Keratinocyte (primary cell): ENCODE data around the gene ADGRL3. TPM values are rescaled to one million over a fixed set of nuclear protein-coding genes. Genes with fewer than 3 reads are reported as not detected.
"Not testable (repeated sequence)": the region's sequence is repeated elsewhere in the genome, so short reads cannot be mapped to it uniquely, and the experiment has no call there.

Experiments
- DNase-seq: peaks from one replicate; pipeline ENCODE4 v3.0.0-alpha.2; 2011; ENCODE audit warnings: low read depth, missing footprints, low spot score
- FAIRE-seq: peaks from 2 replicates; lab custom pipeline; 2011; peaks lifted over from hg19 to GRCh38; lab: Jason Lieb, UNC
- H2AFZ ChIP-seq: 2 replicates; pipeline ENCODE4 v1.6.0; 2012; ENCODE audit warnings: low read length, control low read depth, inconsistent platforms; ENCODE audit not compliant: control insufficient read depth
- H3K27ac ChIP-seq: 2 replicates; pipeline ENCODE4 v1.5.1; 2011; ENCODE audit warnings: low read length; ENCODE audit not compliant: control insufficient read depth, insufficient read depth
- H3K27me3 ChIP-seq: 3 replicates; pipeline ENCODE4 v1.6.0; 2011; ENCODE audit warnings: low read length; ENCODE audit not compliant: control insufficient read depth, insufficient read depth; ENCODE audit errors: extremely low read depth
- H3K36me3 ChIP-seq, 2 experiments: 2 replicates in 1 of 2; 3 replicates in 1 of 2; pipeline ENCODE4 v1.5.1; 2011; ENCODE audit warnings: low read length in 2 of 2, mild to moderate bottlenecking in 1 of 2; ENCODE audit not compliant: control insufficient read depth in 2 of 2, insufficient read depth in 2 of 2; ENCODE audit errors: extremely low read depth in 1 of 2
- H3K4me1 ChIP-seq: 3 replicates; pipeline ENCODE4 v1.5.1; 2011; ENCODE audit warnings: low read length; ENCODE audit not compliant: control insufficient read depth, insufficient read depth; ENCODE audit errors: extremely low read depth
- H3K4me2 ChIP-seq: 3 replicates; pipeline ENCODE4 v1.6.0; 2011; ENCODE audit warnings: low read depth, low read length; ENCODE audit not compliant: control insufficient read depth, insufficient read depth; ENCODE audit errors: extremely low read depth
- H3K4me3 ChIP-seq, 3 experiments: fragments of 200-600 bp in 1 of 3; sonication (generic) in 1 of 3; 2 replicates in 2 of 3; 3 replicates in 1 of 3; pipeline ENCODE4 v1.5.1; 2011 to 2016; ENCODE audit warnings: low read length in 3 of 3, mild to moderate bottlenecking in 3 of 3, control low read depth in 2 of 3, inconsistent platforms in 1 of 3, low read depth in 1 of 3, mixed read lengths in 1 of 3, mixed run types in 1 of 3, moderate library complexity in 1 of 3; ENCODE audit not compliant: control insufficient read depth in 2 of 3, insufficient read depth in 2 of 3; ENCODE audit errors: extremely low read depth in 1 of 3
- H3K79me2 ChIP-seq: 2 replicates; pipeline ENCODE4 v1.6.0; 2012; ENCODE audit warnings: low read length; ENCODE audit not compliant: control insufficient read depth, insufficient read depth
- H3K9ac ChIP-seq: 3 replicates; pipeline ENCODE4 v1.6.0; 2011; ENCODE audit warnings: low read length; ENCODE audit not compliant: control insufficient read depth, insufficient read depth; ENCODE audit errors: extremely low read depth
- H3K9me1 ChIP-seq: 3 replicates; pipeline ENCODE4 v1.6.0; 2011; ENCODE audit warnings: low read length; ENCODE audit not compliant: control insufficient read depth, insufficient read depth; ENCODE audit errors: extremely low read depth
- H3K9me3 ChIP-seq: 2 replicates; pipeline ENCODE4 v1.5.1; 2012; ENCODE audit warnings: low read depth, low read length; ENCODE audit not compliant: control insufficient read depth
- H4K20me1 ChIP-seq: 3 replicates; pipeline ENCODE4 v1.6.0; 2011; ENCODE audit warnings: low read length; ENCODE audit not compliant: control insufficient read depth, insufficient read depth; ENCODE audit errors: extremely low read depth
- EZH2 ChIP-seq: IDR thresholded peaks from one replicate; pipeline ENCODE4 v1.6.1; 2012; ENCODE audit warnings: inconsistent platforms, mild to moderate bottlenecking, low read length, moderate library complexity
- dilution Hi-C: fragments of 300-500 bp; cut with MboI; formaldehyde crosslinking; loops from one replicate; pipeline ENCODE4 v1.7.0; 2020; ENCODE audit warnings: low sequenced_read_pairs; ENCODE audit not compliant: extremely low pct_ligation_motif_present
- polyA plus RNA-seq, 5 experiments: library from polyadenylated mRNA; depleted of rRNA in 3 of 5; stranded (reverse) in 3 of 5; stranded (forward) in 1 of 5; unstranded in 1 of 5; fragments of >200 nt; gene quantifications; 1 replicate in 1 of 5; 2 replicates in 3 of 5; 3 replicates in 1 of 5; pipeline versions ENCODE4 v1.2.1 to v1.2.3, GENCODE V29; 2011 to 2012; ENCODE audit warnings: missing spikeins in 2 of 5, low read depth in 1 of 5, low replicate concordance in 1 of 5
- TF ChIP-seq, protein P1 (sequence below), 3 experiments: IDR thresholded peaks in 1 of 3; conservative IDR thresholded peaks in 1 of 3; optimal IDR thresholded peaks in 1 of 3; 2 replicates in 2 of 3; 3 replicates in 1 of 3; pipeline versions ENCODE3 to v1.5.1; 2011; ENCODE audit warnings: low read length in 3 of 3, mild to moderate bottlenecking in 3 of 3, moderate library complexity in 2 of 3, control low read depth in 1 of 3, inconsistent platforms in 1 of 3; ENCODE audit not compliant: insufficient read depth in 2 of 3; ENCODE audit errors: extremely low read depth in 1 of 3

ADGRL3 gene
- polyA plus RNA-seq, 1 donor (not counting 4 experiments of a cell fraction or from before 2014, with no cell fraction given) = 0.18 TPM

- dilution Hi-C loops = no loop called here
These were observed 562.8 kb downstream of the ADGRL3 start for GRCh38 chr4:61762722-61763627.

DNA sequence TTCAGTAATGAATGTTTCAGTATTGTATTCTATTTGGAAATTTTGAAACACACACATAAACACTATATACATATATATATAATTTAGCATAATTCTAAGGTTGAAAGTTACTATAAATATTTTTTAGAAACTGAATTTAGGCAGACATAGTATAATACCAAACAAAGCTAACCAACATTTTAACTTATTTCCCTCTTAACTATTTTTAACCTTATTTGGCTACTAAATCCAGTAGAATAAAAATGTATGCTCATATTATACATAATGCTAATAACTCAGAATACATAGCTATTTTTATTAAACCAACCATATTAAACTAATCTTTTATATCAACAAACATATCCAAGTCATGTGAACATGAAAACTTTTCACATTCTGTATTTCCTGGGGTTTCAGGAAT, 563.6 kb downstream of the ADGRL3 start:
- Histone ChIP-seq H4K20me1 (no peaks in the 10 kb centered on the region), H3K9ac (no peak overlapping the region), H3K36me3 (no peaks in the 10 kb centered on the region), H3K27me3 (no peaks in the 10 kb centered on the region), H2AFZ (no peak overlapping the region), H3K4me1 (no peaks in the 10 kb centered on the region), H3K4me3 (no peak overlapping the region), H3K9me3 (no peaks in the 10 kb centered on the region), H3K27ac (no peak overlapping the region), H3K9me1 (no peaks in the 10 kb centered on the region), H3K79me2 (no peaks in the 10 kb centered on the region), H3K4me2 (no peak overlapping the region)
- FAIRE-seq = no peak
- no peak for DNase-seq
- dilution Hi-C loops = no loop called here
- no peak for TF ChIP-seq EZH2
- TF ChIP-seq, protein P1, sequence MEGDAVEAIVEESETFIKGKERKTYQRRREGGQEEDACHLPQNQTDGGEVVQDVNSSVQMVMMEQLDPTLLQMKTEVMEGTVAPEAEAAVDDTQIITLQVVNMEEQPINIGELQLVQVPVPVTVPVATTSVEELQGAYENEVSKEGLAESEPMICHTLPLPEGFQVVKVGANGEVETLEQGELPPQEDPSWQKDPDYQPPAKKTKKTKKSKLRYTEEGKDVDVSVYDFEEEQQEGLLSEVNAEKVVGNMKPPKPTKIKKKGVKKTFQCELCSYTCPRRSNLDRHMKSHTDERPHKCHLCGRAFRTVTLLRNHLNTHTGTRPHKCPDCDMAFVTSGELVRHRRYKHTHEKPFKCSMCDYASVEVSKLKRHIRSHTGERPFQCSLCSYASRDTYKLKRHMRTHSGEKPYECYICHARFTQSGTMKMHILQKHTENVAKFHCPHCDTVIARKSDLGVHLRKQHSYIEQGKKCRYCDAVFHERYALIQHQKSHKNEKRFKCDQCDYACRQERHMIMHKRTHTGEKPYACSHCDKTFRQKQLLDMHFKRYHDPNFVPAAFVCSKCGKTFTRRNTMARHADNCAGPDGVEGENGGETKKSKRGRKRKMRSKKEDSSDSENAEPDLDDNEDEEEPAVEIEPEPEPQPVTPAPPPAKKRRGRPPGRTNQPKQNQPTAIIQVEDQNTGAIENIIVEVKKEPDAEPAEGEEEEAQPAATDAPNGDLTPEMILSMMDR (optimal IDR thresholded peaks at IDR 0.05 in 1 of 3, IDR thresholded peaks at IDR 0.05 in 1 of 3, conservative IDR thresholded peaks at IDR 0.05 in 1 of 3; ENCODE audit: extremely low read depth in 1 of 3, insufficient read depth in 2 of 3, low read length in 3 of 3) = no peak

More at GRCh38 chr4:61762722-61763627, 562.8 kb downstream of the ADGRL3 start:
- no peak for TF ChIP-seq EZH2
- TF ChIP-seq, protein P1 (optimal IDR thresholded peaks at IDR 0.05 in 1 of 3, IDR thresholded peaks at IDR 0.05 in 1 of 3, conservative IDR thresholded peaks at IDR 0.05 in 1 of 3; ENCODE audit: extremely low read depth in 1 of 3, insufficient read depth in 2 of 3, low read length in 3 of 3) = no peak
- Histone ChIP-seq H3K9ac (no peak overlapping the region), H3K4me2 (no peak overlapping the region), H3K4me1 (no peaks in the 10 kb centered on the region), H3K27ac (no peak overlapping the region), H2AFZ (no peak overlapping the region), H4K20me1 (no peaks in the 10 kb centered on the region), H3K9me1 (no peaks in the 10 kb centered on the region), H3K27me3 (no peaks in the 10 kb centered on the region), H3K4me3 (no peak overlapping the region), H3K36me3 (no peaks in the 10 kb centered on the region), H3K79me2 (no peaks in the 10 kb centered on the region), H3K9me3 (no peaks in the 10 kb centered on the region)
- FAIRE-seq = no peak
- no peak for DNase-seq

GRCh38 chr4:61764090-61764489, 564.0 kb downstream of the ADGRL3 start:
- H3K79me2 ChIP-seq, H3K27me3 ChIP-seq, FAIRE-seq, H3K27ac ChIP-seq, H3K9me1 ChIP-seq, H2AFZ ChIP-seq, H3K4me3 ChIP-seq, H3K4me2 ChIP-seq, H4K20me1 ChIP-seq, dilution Hi-C loops, H3K9ac ChIP-seq, H3K9me3 ChIP-seq, DNase-seq, H3K4me1 ChIP-seq, H3K36me3 ChIP-seq: not testable (repeated sequence)
